LNCaP clone FGC (cell line): ENCODE data around the gene GAS7.

Experiments
- DNase-seq: peaks from one replicate; pipeline ENCODE4 v3.0.0-alpha.2; 2011; ENCODE audit warnings: low read depth
- H3K4me3 ChIP-seq: 2 replicates; pipeline ENCODE4 v1.5.1; 2011; ENCODE audit warnings: mild to moderate bottlenecking, low read depth, low read length, control low read depth
- CTCF ChIP-seq: IDR thresholded peaks from 2 replicates; pipeline ENCODE4 v1.5.1; 2012; ENCODE audit warnings: mild to moderate bottlenecking; ENCODE audit not compliant: control insufficient read depth, insufficient read depth; ENCODE audit errors: extremely low read depth

The GAS7 gene

GRCh38 chr17:10072556-10073425 lies 125.6 kb downstream of the GAS7 start:
- TF ChIP-seq CTCF, result no peak
- no peak overlapping the region for H3K4me3 ChIP-seq
- no peak for DNase-seq

GRCh38 chr17:10072086-10072485 lies 126.3 kb downstream of the GAS7 start:
- TF ChIP-seq CTCF, result no peak
- no peak overlapping the region for H3K4me3 ChIP-seq
- DNase-seq, result no peak

- TF ChIP-seq CTCF, result no peak
- H3K4me3 ChIP-seq, result no peak overlapping the region
- no peak for DNase-seq
These were observed 127.3 kb downstream of the GAS7 start for GRCh38 chr17:10071141-10071540.

GRCh38 chr17:10070690-10071089 lies 127.7 kb downstream of the GAS7 start:
- TF ChIP-seq CTCF, result no peak
- no peak overlapping the region for H3K4me3 ChIP-seq
- no peak for DNase-seq

GRCh38 chr17:10069301-10069700 lies 129.1 kb downstream of the GAS7 start:
- no peak overlapping the region for H3K4me3 ChIP-seq
- no peak for TF ChIP-seq CTCF
- peak; percentile 46 for DNase-seq

- TF ChIP-seq CTCF, result no peak
- no peak overlapping the region for H3K4me3 ChIP-seq
- no peak for DNase-seq
These were observed 130.8 kb downstream of the GAS7 start for GRCh38 chr17:10067446-10068143.
